Raji (cell line): ENCODE results near the gene KRT38.

ENCODE experiments used
- POLR2A ChIP-seq: IDR thresholded peaks from 2 replicates; pipeline ENCODE4 v1.6.1; 2011; ENCODE audit warnings: low read depth, low read length, control low read depth; ENCODE audit not compliant: insufficient read depth

Gene KRT38

DNA sequence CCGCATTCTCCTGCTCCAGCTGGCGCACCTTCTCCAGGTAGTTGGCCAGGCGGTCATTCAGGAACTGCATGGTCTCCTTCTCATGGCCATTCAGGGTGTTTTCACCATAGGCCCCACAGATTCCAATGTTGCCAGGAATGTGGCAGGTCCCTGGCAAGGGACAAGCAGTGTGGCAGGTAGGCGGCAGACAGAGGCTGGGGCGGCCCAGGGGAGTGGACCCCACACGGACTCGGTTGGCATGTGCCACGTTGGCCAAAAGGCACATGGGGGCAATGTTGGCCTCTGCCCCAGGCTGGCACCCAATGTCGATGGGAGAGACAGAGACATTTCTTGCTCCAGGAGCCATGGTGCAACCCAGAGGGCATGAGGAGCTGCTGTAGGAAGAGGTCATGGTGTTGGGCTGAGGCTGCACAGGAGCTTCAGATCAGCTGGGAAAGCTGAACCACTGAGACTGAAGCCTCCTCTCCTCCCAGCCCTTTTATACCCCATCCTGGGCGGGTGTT is at the start of gene KRT38:
Gene KRT38, minus strand, starts transcription at position 453 of the 503 bp plus-strand sequence. Its CDS starts 62 bp downstream, at position 391.
- TF ChIP-seq POLR2A = no peak

DNA sequence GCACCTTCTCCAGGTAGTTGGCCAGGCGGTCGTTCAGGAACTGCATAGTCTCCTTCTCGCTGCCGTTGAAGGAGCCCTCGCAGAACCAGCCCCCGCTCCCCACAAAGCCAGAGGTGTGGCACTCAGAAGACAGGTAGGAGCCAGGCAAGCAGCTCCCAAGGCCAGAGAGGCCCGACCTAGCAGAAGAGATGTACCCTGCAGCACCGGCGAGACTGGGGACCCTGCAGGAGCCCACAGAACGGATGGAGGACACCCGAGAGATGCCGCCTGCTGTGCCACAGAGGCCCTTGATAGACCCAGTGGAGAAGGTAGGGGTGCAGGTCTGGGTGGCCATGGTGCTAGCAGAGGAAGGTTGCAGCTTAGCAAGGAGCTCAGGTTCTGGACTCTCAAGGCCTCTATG is 48.7 kb upstream of the KRT38 start, which contains the start of gene KRT36:
Gene KRT36, minus strand, starts transcription at position 380 of the 400 bp plus-strand sequence. Its CDS starts 46 bp downstream, at position 334.
- TF ChIP-seq POLR2A = no peak

DNA sequence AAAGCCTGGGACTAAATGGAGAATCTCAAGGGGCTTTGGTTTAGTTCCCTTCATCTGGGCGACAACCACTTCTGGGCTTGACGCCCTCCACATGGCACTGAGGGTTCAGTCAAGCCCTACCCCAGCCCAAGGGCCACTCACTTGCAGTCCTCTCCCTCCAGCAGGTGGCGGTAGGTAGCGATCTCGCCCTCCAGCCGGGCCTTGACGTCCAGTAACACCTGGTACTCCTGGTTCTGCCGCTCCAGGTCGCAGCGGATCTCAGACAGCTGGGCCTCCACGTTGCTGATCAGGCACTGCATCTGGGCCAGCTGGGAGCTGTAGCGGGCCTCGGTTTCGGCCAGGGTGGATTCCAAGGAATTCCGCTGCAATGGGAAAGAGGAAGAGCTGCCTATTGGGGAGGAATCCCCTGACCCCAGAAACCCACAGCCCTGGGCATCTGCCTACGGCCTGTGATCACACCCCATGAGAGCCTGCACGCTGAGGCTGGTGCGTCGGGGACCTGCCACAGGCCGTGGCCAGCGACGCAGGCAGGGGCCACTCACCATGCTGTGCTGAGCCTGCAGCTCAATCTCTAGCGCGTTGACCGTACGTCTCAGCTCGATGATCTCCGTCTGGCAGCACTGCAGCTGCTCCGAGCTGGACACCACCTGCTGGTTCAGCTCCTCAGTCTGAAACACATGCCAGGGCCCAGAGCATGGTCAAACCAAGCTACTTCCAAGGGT is 46.2 kb upstream of the KRT38 start:
- no peak for TF ChIP-seq POLR2A

DNA sequence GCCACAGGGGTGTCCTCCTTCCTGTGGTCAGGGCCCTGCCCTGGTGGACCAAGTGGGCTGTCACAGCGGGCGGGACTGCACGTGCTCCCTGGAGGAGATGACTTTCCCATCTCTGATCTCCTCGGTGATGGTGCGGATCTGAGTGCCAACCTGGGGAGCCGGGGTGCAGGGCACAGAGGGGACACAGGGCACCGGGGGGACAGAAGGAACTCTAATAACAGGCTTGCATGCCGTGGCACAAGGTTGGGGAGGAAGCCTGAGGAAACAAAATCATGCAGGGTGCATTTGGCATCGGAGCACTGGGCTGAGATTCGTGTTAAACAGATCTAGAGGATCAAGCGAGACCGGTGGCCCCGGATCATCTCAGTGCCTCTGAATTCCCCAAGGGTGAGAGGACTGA is 45.5 kb upstream of the KRT38 start:
- no peak for TF ChIP-seq POLR2A

DNA sequence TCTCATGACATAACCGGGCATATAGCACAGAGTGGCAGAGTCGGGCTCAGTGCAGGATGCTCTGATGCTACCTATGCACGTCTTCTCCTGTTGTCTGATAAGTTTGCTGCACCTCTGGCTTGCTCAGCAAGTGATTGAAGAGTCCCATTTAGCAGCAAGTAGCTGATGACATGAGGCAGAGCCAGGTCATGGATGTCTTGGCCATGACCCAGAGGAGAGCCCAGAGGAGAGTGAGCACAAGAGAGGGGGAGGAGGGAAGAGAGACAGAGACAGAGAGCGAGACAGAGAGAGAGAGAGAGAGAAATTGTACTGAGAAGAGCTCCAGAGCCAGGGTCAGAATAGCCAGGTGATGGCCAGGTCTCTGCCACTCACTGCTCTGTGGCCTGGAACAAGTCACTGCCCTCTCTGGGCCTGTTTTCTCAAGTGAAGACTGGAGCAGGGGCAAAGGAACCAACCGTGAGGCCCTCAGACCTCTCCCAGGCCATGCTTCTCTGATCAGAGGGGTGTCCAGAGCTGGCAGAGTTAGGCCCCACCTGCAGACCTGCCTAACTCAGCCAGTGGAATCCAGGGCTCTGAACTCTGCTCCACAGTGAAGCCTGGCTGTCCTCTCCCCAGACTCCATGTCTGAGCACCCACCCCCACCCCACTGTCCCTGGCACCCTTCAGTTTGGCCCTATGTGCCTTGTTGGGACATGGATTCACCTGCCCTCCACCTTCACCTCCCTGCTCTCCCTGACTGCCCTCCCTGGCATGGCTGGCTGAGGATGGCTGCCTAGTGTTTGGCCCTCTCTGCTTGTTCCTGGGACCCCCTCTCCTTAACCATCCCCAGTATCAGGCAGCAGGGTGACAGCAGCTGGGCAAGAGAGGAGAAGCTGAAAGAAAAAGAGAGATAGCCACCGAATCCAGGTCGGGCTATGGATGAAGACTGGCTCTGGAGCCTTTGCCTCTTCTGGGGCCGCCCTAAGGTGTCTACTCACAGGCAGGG is 44.4 kb upstream of the KRT38 start:
- TF ChIP-seq POLR2A = no peak

DNA sequence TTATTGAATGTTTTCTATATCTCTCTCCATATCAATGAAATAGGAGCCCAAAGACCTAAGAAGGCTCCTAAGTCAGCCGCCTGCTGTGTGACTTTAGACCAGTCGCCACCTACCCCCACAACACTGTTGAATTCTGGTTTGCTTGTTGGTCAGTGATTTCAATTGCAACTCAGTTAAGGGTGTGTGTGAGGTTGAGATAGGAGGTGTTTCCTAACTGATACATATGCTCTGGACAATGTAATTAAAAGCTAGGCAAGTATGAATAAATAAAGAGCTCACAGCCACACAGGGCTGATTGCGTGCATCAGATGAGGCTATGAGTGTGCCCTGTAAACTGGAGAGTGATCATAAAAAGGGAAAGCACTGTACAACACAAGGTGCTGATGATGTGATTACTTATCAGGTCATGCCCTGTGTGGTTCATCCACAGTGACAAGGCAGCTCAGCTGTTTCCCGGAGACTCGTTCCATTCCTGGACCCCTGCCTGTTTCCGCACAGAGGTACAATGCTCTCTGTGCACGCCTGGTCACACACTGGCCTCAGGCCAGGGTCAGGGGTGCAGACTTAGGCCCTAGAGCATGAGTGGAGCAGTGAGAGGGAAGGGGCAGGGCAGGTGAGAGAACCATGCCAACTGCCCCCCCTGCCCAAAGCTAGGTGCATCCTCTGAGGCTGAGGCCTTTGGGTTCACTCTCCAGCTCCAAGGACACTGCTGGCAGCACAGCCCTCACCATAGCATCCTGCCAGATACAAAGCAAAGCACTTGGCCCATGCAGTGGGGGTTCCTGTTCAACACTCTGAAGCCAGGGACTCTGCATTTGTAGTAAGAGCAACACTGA is 43.4 kb upstream of the KRT38 start:
- no peak for TF ChIP-seq POLR2A

DNA sequence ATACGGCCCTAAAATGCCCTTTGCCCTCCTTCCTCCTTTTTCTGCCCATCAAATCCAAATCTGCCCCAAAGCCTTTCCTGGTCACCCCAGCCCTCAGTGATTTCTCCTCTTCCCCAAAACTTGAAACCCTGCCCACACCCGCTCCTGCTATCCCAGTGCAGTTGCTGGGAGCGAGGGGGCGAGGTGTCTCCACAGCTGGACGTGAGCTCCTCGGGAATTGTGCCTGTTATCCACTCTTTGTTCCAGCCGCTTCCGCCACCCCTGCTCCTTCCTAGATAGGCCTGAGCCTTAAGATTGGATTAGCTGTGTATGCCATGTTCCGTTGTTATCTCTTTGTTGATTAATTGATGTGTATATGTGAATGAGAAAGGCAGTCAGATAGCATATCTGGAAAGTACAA is 42.7 kb upstream of the KRT38 start:
- no peak for TF ChIP-seq POLR2A

DNA sequence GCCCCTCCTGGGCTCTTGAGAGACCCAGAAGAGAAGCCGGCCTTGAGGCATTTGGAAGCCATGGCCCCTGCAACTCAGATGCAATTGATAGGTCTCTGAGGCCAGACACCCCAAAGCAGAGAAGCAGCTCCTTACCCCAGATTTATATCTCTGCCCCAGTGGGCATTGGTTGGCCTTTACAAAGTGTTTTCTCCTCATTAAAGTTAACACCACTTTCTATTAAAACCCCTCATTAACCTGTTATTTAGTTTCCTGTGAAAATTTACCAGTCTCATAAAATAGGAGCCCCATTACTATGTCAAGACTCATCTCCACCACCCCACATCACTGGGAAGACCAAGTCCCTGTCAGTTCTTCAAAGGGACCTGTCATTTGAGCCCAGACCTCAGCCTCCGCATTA is 40.3 kb upstream of the KRT38 start, which contains the start of gene KRT35:
Gene KRT35, minus strand, starts transcription at position 116 of the 400 bp plus-strand sequence. Its CDS starts 54 bp downstream, at position 62.
- no peak for TF ChIP-seq POLR2A

DNA sequence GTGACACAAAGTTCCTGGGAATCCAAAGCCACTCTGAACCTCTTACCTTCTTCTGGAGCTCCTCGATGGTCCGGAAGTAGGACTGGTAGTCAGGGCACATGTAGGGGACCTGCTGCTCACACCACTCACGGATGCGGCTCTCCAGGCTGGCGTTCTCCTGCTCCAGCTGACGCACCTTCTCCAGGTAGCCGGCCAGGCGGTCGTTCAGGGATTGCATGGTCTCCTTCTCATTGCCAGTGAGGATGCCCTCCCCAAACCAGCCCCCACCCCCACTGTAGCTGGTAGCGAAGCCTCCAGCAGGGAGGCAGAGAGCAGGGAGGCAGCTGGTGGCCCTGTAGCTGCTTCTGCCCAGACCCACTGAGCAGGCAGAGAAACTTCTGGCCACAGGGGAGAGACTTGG is 39.8 kb upstream of the KRT38 start:
- no peak for TF ChIP-seq POLR2A

DNA sequence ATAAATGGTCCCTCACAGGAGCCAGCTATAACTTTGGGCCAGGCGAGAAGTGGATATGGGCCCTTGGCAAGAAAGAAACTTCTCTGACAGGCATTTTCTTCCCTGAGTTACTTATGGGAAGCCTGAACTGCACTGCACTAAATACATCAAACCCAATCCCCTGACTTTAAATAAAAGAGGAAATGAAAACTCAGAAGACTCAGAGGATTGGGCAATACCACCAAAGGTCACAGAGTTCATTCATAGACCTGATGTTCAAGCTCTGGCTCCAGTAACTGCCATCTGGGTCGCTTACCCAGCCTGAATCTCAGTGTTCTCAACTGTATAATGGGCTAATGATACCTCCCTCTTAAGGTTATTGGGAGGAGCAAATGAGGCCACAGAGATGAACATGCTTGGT is 39.4 kb upstream of the KRT38 start:
- no peak for TF ChIP-seq POLR2A

DNA sequence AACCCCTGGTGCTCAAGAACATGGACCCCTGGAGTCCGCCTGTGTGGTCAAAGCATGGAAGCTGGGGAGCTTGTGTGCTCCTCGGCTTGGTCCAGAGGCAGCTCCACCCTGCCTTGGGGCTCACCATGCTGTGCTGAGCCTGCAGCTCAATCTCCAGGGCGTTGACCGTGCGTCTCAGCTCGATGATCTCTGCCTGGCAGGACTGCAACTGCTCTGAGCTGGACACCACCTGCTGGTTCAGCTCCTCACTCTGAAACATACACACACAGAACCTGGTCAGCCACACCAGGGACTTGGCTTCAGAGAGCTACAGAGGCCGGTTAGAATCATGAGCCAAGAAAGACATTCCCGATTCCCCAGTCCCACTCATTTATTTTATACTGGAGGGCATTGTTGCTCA is 37.5 kb upstream of the KRT38 start:
- no peak for TF ChIP-seq POLR2A

DNA sequence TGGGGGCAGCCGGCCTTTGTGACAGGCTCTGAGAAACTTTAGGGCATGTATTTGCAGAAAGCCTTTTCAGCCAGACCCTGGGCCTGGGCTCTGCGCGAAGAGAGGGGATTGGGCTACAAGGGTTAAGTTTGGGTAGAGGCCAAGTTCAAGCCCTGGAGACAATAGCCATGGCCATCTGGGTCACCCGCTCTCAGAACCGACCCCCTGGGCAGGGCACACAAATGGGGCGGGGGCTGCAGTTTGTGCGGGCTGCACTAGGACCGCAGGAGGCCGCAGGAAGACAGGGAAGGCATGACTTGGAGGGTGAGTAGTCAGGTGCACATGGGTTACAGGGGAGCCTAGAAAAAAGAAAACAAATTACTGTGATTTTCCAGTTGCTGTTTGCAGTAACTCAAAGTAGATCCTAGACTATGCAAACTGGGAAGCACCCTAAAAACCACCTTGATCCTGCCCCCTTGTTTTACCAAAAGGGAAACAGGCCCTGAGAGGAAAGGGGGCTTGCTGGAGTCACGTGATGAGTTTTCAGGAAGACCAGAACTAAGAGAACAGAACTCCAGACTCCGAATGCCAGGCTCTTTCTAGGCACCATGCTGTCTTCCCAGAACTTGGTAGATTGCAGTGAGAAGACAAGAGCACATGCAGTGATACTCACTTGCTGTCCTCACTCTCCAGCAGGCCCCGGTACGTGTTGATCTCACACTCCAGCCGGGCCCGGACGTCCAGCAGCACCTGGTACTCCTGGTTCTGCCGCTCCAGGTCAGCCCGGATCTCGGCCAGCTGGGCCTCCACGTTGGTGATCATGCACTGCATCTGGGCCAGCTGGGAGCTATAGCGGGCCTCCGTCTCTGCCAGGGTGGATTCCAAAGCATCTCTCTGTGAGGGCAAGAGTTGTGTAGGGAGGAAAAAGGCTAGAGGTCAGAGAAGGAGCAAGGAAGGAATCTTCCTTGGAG is 36.4 kb upstream of the KRT38 start:
- no peak for TF ChIP-seq POLR2A

DNA sequence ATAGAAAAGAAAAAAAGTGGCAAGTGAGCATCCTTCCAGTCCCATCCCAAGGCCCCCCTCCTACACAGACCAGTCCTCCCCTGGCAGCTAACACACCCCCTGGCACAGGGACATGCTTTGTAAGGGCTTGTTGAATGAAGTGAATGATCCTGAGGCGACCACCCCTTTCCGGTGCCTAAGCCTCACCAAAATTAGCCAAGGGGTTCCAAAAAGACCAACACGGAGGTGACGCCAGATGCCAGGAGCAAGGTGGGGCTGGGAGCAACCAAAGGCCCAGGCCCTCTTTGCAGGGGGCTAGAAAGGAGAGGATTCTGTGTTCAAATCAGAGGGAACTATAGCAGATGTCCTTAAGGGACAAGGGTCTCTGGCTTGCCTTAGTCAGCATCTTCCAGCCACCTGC is 34.6 kb upstream of the KRT38 start:
- TF ChIP-seq POLR2A = no peak

DNA sequence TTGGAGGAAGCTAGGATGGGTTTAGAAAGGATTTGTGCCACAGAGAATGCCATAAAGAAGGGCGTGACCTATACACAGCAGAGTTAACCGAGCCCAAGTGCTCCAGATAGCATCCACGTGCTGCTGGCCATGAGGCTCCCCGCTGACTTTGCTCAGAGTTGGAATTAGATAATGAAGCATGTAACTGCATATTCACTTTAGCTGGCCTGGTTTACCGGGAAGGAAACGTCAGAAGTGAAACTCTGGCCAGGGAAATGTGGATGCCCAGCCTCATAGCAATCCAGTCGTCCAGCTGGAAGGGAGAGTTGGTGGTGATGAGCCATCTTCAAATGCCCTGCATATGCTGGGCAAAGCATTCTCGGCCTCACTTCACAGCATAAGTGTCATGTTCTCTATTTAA is 34.1 kb upstream of the KRT38 start:
- TF ChIP-seq POLR2A = no peak

DNA sequence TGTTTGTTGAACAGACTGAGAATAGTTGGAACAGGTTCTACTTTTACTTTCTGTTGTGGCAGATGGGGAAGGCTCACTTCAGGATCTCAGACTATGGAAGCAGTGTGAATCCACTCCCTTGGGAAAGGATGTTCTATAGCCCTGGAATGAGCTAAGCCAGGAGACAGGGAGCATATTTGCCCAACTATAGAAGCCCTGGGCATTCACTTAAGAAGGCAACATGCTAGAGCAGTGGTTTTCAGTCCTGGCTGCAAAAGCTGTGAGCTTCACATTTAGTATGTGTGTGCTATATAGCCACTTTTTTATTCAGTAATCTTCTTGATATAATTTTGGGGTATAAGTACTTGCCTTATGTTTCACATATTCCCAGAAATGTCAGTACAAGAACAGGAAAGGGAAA is 27.6 kb upstream of the KRT38 start:
- TF ChIP-seq POLR2A = no peak
